Prostate gland (tissue), 2 donors: ENCODE measurements around the gene LRRC43. TPM values are rescaled to one million over a fixed set of nuclear protein-coding genes. Genes with fewer than 3 reads are reported as not detected.

ENCODE experiments used
- DNase-seq: peaks from one replicate; pipeline ENCODE4 v3.0.0-alpha.2; 2019; ENCODE audit warnings: low spot score
- H3K27ac ChIP-seq, 2 donors: fragments of 200-600 bp; sonication (generic); 2 replicates each; pipeline ENCODE4 v1.5.1; 2017 to 2019
- H3K27me3 ChIP-seq: fragments of 200-600 bp; sonication (generic); replicated peaks from 2 replicates; pipeline ENCODE4 v1.5.1; 2019; ENCODE audit not compliant: insufficient read depth
- H3K36me3 ChIP-seq, 2 donors: fragments of 200-600 bp; sonication (generic); 1 replicate in 1 of 2; 2 replicates in 1 of 2; pipeline versions ENCODE4 v1.5.1 to v1.8.1; 2017 to 2019
- H3K4me1 ChIP-seq: fragments of 200-600 bp; sonication (generic); replicated peaks from 2 replicates; pipeline ENCODE4 v1.5.1; 2019
- H3K4me3 ChIP-seq, 2 donors: fragments of 200-600 bp; sonication (generic); 2 replicates each; pipeline ENCODE4 v1.5.1; 2017 to 2019
- H3K9me3 ChIP-seq: fragments of 200-600 bp; sonication (generic); 2 replicates; pipeline ENCODE4 v1.5.1; 2017
- CTCF ChIP-seq, 4 experiments: fragments of 200-600 bp in 2 of 4; fragments of 450-650 bp in 2 of 4; sonication (generic) in 2 of 4; IDR thresholded peaks; 1 replicate in 3 of 4; 2 replicates in 1 of 4; pipeline ENCODE4 v1.5.1; 2016 to 2019; ENCODE audit warnings: antibody characterized with exemption in 4 of 4, mild to moderate bottlenecking in 2 of 4, moderate library complexity in 2 of 4
- POLR2A ChIP-seq: fragments of 450-650 bp; IDR thresholded peaks from one replicate; pipeline ENCODE4 v1.6.1; 2016; ENCODE audit warnings: antibody characterized with exemption, mild to moderate bottlenecking
- POLR2AphosphoS5 ChIP-seq: sonication (generic); formaldehyde crosslinking; IDR thresholded peaks from one replicate; pipeline ENCODE4 v1.6.1; 2017; ENCODE audit warnings: antibody characterized with exemption
- WGBS: methylation state at CpG from one replicate; pipeline ENCODE4 v1.1.5; 2018; 5-methylcytosine and 5-hydroxymethylcytosine counted together
- intact Hi-C: fragments of 100-400 bp; cut with DNase I; formaldehyde crosslinking; loops from one replicate; pipeline ENCODE4 v1.14.2; 2022
- total RNA-seq, 2 donors: library from RNA; depleted of rRNA; stranded (reverse); fragments of >200 nt; gene quantifications; one replicate each; pipeline ENCODE4 v1.1.0, GENCODE V29; 2016

Gene LRRC43
- total RNA-seq, 2 donors from 2014 or later: 1.2 to 5.7 TPM

GRCh38 chr12:122140467-122141257 is 42.3 kb upstream of the LRRC43 start:
- Histone ChIP-seq H3K27me3 (no peaks in the 10 kb centered on the region), H3K9me3 (no peaks in the 10 kb centered on the region), H3K4me3 (no peak overlapping the region), H3K36me3 (peaks cover 3 to 15% of the 10 kb centered on the region in 2 donors), H3K27ac (no peak overlapping the region), H3K4me1 (no peaks in the 10 kb centered on the region)
- TF ChIP-seq CTCF (IDR thresholded peaks at IDR 0.05) (no peak), POLR2A (no peak), POLR2AphosphoS5 (no peak)
- intact Hi-C loops: no loop called here
- WGBS: 93% methylated on average over 17 of the region's 19 CpGs
- DNase-seq: no peak

- intact Hi-C loops: no loop called here
- H3K9me3 ChIP-seq: no peaks in the 10 kb centered on the region
- WGBS: 83% methylated on average over 21 of the region's 21 CpGs
- no peak overlapping the region for H3K4me3 ChIP-seq
- no peak for DNase-seq
- peaks cover 3 to 15% of the 10 kb centered on the region in 2 donors for H3K36me3 ChIP-seq
- H3K27ac ChIP-seq: no peak overlapping the region
- no peak for TF ChIP-seq POLR2AphosphoS5
- no peak for TF ChIP-seq POLR2A
- TF ChIP-seq CTCF (IDR thresholded peaks at IDR 0.05): no peak
- H3K27me3 ChIP-seq: no peaks in the 10 kb centered on the region
- H3K4me1 ChIP-seq: no peaks in the 10 kb centered on the region
These were observed 40.8 kb upstream of the LRRC43 start for GRCh38 chr12:122141911-122142725.

DNA sequence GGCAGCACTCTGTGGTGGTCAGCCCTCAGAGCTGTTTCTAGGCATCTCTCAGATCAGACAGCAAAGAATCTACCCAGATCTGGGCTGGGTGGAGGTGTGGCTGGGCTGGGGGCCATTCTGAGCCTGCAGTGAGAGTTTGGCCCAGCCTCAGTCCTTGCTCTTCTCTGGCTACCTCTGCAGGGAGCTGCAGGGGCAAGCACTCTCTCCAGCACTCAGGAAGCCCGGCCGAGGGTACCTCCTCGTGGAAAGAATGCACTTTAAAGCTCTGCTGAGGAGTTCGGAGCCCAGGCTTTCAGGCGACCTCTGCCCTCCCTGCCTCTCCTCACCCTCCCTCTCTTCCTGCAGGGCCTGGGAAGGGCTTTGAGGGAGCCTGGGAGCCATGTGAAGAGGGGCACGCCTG is 40.1 kb upstream of the LRRC43 start:
- no peak overlapping the region for H3K4me3 ChIP-seq
- WGBS: 77% methylated on average over 6 of the region's 6 CpGs
- no peaks in the 10 kb centered on the region for H3K27me3 ChIP-seq
- intact Hi-C loops: no loop called here
- no peak overlapping the region for H3K27ac ChIP-seq
- TF ChIP-seq CTCF (IDR thresholded peaks at IDR 0.05) (no peak), POLR2A (no peak), POLR2AphosphoS5 (no peak)
- H3K9me3 ChIP-seq: no peaks in the 10 kb centered on the region
- peaks cover 3 to 15% of the 10 kb centered on the region in 2 donors for H3K36me3 ChIP-seq
- H3K4me1 ChIP-seq: no peaks in the 10 kb centered on the region
- no peak for DNase-seq

DNA sequence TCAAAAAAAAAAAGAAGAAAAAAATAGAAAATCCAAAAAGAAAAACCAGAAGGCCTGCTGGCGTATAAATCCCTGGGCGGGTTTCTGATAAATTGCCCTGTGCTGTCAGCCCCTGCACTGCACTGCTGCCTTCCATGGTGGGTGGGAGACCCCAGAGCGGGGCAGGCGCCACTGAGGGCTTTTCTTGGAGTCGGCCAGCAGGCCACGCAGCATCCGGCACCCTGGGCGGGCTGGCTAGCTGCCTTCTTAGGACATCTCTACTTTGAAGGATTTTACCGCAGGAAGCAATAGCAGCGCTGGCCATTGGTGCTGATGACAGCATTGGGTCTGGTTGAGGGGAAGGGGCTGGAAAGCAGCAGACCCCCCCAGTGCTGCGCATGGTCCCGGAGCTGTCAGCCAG is 38.0 kb upstream of the LRRC43 start:
- H3K36me3 ChIP-seq: peaks cover 3 to 15% of the 10 kb centered on the region in 2 donors
- H3K27me3 ChIP-seq: no peaks in the 10 kb centered on the region
- no peaks in the 10 kb centered on the region for H3K9me3 ChIP-seq
- H3K4me3 ChIP-seq: no peak overlapping the region
- DNase-seq: no peak
- 95% methylated on average over 12 of the region's 12 CpGs for WGBS
- H3K27ac ChIP-seq: no peak overlapping the region
- intact Hi-C loops: no loop called here
- TF ChIP-seq POLR2A (no peak), CTCF (IDR thresholded peaks at IDR 0.05) (no peak), POLR2AphosphoS5 (no peak)
- no peaks in the 10 kb centered on the region for H3K4me1 ChIP-seq
